ENCODE data around the gene WWOX.

Gene WWOX

GRCh38 chr16:78570399-78571141 is 471.1 kb downstream of the WWOX start:
- no peak overlapping the region for H3K4me3 Mint-ChIP-seq
- DNase-seq, result no peak
- H3K27me3 Mint-ChIP-seq, result no peaks in the 10 kb centered on the region

GRCh38 chr16:78571434-78571833 is 472.0 kb downstream of the WWOX start:
- no peak overlapping the region for H3K27ac Mint-ChIP-seq
- no peaks in the 10 kb centered on the region for H3K9me3 Mint-ChIP-seq
- DNase-seq, result no peak
- H3K4me1 Mint-ChIP-seq (ENCODE audit: low read depth), result peaks cover 17% of the 10 kb centered on the region
- H3K36me3 Mint-ChIP-seq (ENCODE audit: low read depth), result no peaks in the 10 kb centered on the region
- no peaks in the 10 kb centered on the region for H3K27me3 Mint-ChIP-seq
- H3K4me3 Mint-ChIP-seq, result no peak overlapping the region

More at GRCh38 chr16:78570399-78571141, 471.1 kb downstream of the WWOX start:
- no peaks in the 10 kb centered on the region for H3K36me3 Mint-ChIP-seq (ENCODE audit: low read depth)
- no peak overlapping the region for H3K27ac Mint-ChIP-seq
- H3K9me3 Mint-ChIP-seq, result no peaks in the 10 kb centered on the region
- peaks cover 19% of the 10 kb centered on the region for H3K4me1 Mint-ChIP-seq (ENCODE audit: low read depth)

GRCh38 chr16:78571898-78572358 is 472.5 kb downstream of the WWOX start:
- Mint-ChIP-seq H3K9me3 (no peaks in the 10 kb centered on the region), H3K27me3 (no peaks in the 10 kb centered on the region), H3K4me3 (no peak overlapping the region), H3K36me3 (ENCODE audit: low read depth) (no peaks in the 10 kb centered on the region), H3K4me1 (ENCODE audit: low read depth) (peaks cover 16% of the 10 kb centered on the region), H3K27ac (no peak overlapping the region)
- DNase-seq, result no peak

DNA sequence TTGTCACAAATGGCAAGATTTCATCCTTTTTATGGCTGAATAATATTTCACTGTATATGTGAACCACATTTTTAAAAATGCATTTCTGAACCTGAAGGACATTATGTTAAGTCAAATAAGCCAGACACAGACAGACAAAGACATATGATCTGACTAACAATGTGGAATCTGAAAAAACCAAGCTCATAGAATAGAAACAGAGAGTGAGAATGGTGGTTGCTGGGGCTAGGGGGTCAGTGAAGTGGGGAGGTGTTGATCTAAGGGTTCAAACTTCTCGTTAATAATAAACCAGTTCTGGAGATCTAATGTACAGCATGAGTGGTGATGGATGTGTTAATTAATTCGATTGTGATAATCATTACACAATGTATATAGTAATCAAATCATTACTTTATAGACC is 475.1 kb downstream of the WWOX start:
- Mint-ChIP-seq H3K4me3 (no peak overlapping the region), H3K9me3 (no peaks in the 10 kb centered on the region), H3K36me3 (ENCODE audit: low read depth) (no peaks in the 10 kb centered on the region), H3K27me3 (no peaks in the 10 kb centered on the region), H3K27ac (no peak overlapping the region), H3K4me1 (ENCODE audit: low read depth) (peaks cover 22% of the 10 kb centered on the region)
- DNase-seq, result no peak

DNA sequence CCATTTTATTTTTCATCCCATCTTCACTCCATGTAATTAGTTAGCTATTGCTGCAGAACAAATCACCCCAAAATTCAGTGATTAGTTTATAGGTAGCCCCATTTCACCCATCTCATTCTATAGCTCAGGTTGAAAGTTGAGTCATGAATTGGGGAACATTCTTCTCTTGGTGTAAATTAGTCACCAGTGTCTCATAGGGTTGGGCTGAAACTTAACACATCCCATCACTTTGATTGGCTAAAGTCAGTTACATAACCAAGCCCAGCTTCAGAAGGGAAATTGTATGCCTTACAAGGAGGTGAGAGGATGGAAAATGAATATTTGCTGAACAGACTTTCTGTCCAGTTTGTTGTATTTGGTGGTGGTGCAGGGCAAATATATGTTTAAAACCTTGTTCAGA is 477.5 kb downstream of the WWOX start:
- Mint-ChIP-seq H3K27ac (no peak overlapping the region), H3K4me3 (no peak overlapping the region), H3K9me3 (no peaks in the 10 kb centered on the region), H3K27me3 (no peaks in the 10 kb centered on the region), H3K4me1 (ENCODE audit: low read depth) (peaks cover 14% of the 10 kb centered on the region), H3K36me3 (ENCODE audit: low read depth) (no peaks in the 10 kb centered on the region)
- no peak for DNase-seq

GRCh38 chr16:78577630-78578029 is 478.2 kb downstream of the WWOX start:
- Mint-ChIP-seq H3K36me3 (ENCODE audit: low read depth) (no peaks in the 10 kb centered on the region), H3K4me3 (no peak overlapping the region), H3K4me1 (ENCODE audit: low read depth) (peaks cover 14% of the 10 kb centered on the region), H3K27me3 (no peaks in the 10 kb centered on the region), H3K9me3 (no peaks in the 10 kb centered on the region), H3K27ac (no peak overlapping the region)
- no peak for DNase-seq

DNA sequence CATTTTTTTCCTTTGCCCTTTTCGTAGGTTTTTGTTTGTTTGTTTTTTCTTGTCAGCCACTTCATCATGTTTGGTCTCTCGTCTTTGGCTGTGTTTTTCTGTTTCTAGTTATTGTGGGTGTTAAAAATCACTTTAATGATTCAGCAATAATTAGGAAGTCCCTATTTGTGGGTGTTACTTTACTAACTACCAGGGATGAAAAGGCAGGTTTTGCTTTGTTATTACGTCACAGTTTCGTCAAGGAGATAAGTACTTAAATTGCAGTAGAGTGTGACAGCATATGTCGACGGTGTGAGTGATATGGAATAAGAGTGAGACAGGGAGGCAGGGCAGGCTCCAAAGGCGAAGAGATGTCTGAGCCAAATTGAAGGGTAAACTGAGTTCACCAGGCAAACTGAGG is 479.6 kb downstream of the WWOX start:
- no peak overlapping the region for H3K27ac Mint-ChIP-seq
- no peaks in the 10 kb centered on the region for H3K36me3 Mint-ChIP-seq (ENCODE audit: low read depth)
- no peak for DNase-seq
- no peaks in the 10 kb centered on the region for H3K27me3 Mint-ChIP-seq
- peaks cover 14% of the 10 kb centered on the region for H3K4me1 Mint-ChIP-seq (ENCODE audit: low read depth)
- no peaks in the 10 kb centered on the region for H3K9me3 Mint-ChIP-seq
- H3K4me3 Mint-ChIP-seq, result no peak overlapping the region

- Mint-ChIP-seq H3K4me1 (ENCODE audit: low read depth) (no peaks in the 10 kb centered on the region), H3K9me3 (no peaks in the 10 kb centered on the region), H3K4me3 (no peak overlapping the region), H3K36me3 (ENCODE audit: low read depth) (no peaks in the 10 kb centered on the region), H3K27me3 (no peaks in the 10 kb centered on the region), H3K27ac (no peak overlapping the region)
- no peak for DNase-seq
Observed at GRCh38 chr16:78583441-78583840, 484.0 kb downstream of the WWOX start.

GRCh38 chr16:78584213-78584860 is 484.9 kb downstream of the WWOX start:
- Mint-ChIP-seq H3K9me3 (no peaks in the 10 kb centered on the region), H3K27ac (no peak overlapping the region), H3K4me3 (no peak overlapping the region), H3K4me1 (ENCODE audit: low read depth) (no peaks in the 10 kb centered on the region), H3K36me3 (ENCODE audit: low read depth) (no peaks in the 10 kb centered on the region), H3K27me3 (no peaks in the 10 kb centered on the region)
- no peak for DNase-seq

DNA sequence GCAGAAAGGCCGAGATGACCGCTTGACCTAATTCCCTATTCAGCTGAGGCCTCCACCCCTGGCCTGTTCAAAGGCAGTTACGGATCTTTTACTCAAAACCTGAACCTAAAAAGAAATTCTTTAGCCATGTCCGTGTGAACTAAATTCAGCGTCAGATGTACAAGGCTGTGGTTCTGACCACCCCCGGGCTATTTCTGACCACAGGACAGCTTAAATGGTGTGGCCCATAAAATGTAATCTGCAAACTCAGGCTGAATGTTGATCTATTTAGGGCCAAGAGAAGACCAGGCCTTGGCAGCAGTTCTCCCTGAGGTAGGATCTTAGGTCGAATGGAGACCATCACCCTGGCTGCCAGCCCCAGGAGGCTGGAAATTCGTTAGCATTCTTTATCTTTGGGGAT is 485.5 kb downstream of the WWOX start:
- DNase-seq, result no peak
- Mint-ChIP-seq H3K9me3 (no peaks in the 10 kb centered on the region), H3K27ac (no peak overlapping the region), H3K4me1 (ENCODE audit: low read depth) (no peaks in the 10 kb centered on the region), H3K36me3 (ENCODE audit: low read depth) (no peaks in the 10 kb centered on the region), H3K27me3 (no peaks in the 10 kb centered on the region), H3K4me3 (no peak overlapping the region)

DNA sequence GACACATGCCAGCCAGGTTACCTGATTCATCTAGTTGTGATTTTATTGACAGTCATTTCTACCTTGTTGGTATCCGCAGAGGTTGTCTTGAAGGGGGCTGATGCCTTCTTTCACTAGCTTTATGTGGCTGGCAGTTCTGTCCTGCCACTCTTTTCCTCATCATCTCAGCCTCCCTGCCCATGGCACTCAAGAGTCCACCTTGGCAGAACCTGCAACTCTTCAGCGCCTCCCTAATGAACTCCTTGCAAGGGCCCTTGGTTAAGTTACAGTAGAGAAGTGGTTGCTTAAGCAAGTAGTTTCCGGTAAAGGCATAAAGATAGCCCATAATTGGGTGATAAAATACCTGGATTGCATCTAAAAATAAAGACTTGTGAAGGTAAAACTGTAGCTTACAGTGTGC is 489.9 kb downstream of the WWOX start:
- H3K4me3 Mint-ChIP-seq, result no peak overlapping the region
- H3K4me1 Mint-ChIP-seq (ENCODE audit: low read depth), result no peaks in the 10 kb centered on the region
- no peaks in the 10 kb centered on the region for H3K36me3 Mint-ChIP-seq (ENCODE audit: low read depth)
- H3K27ac Mint-ChIP-seq, result no peak overlapping the region
- DNase-seq, result no peak
- no peaks in the 10 kb centered on the region for H3K9me3 Mint-ChIP-seq
- no peaks in the 10 kb centered on the region for H3K27me3 Mint-ChIP-seq

DNA sequence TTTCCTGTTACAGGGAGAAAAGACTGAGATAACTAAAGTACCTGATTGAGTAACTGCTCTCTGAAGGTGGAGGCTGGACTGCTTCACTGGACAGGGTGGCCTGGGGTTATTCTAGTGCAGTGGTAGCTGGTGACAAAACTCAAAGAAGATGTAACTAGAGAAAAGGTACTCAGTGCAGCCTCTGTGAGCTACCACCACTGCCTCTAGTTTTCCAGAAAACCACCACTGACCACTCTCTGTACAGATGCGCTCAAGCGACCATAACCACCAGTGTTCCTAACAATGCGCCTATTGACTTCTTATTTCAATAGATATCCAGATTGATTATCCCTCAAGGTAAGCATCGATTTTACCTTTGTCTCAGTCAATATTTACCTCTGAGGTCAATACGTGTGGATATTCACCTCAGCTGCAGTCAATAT is 492.2 kb downstream of the WWOX start:
- Mint-ChIP-seq H3K4me1 (ENCODE audit: low read depth) (no peaks in the 10 kb centered on the region), H3K4me3 (no peak overlapping the region), H3K36me3 (ENCODE audit: low read depth) (no peaks in the 10 kb centered on the region), H3K27me3 (no peaks in the 10 kb centered on the region), H3K9me3 (no peaks in the 10 kb centered on the region), H3K27ac (no peak overlapping the region)
- DNase-seq, result no peak

- no peaks in the 10 kb centered on the region for H3K27me3 Mint-ChIP-seq
- H3K4me1 Mint-ChIP-seq (ENCODE audit: low read depth), result no peaks in the 10 kb centered on the region
- no peak for DNase-seq
- no peak overlapping the region for H3K27ac Mint-ChIP-seq
- no peaks in the 10 kb centered on the region for H3K36me3 Mint-ChIP-seq (ENCODE audit: low read depth)
- no peaks in the 10 kb centered on the region for H3K9me3 Mint-ChIP-seq
- no peak overlapping the region for H3K4me3 Mint-ChIP-seq
Observed at GRCh38 chr16:78592111-78592510, 492.7 kb downstream of the WWOX start.

GRCh38 chr16:78593352-78593751 is 493.9 kb downstream of the WWOX start:
- Mint-ChIP-seq H3K27me3 (no peaks in the 10 kb centered on the region), H3K36me3 (ENCODE audit: low read depth) (no peaks in the 10 kb centered on the region), H3K4me1 (ENCODE audit: low read depth) (no peaks in the 10 kb centered on the region), H3K4me3 (no peak overlapping the region), H3K9me3 (no peaks in the 10 kb centered on the region), H3K27ac (no peak overlapping the region)
- DNase-seq, result no peak

- Mint-ChIP-seq H3K9me3 (no peaks in the 10 kb centered on the region), H3K4me1 (ENCODE audit: low read depth) (no peaks in the 10 kb centered on the region), H3K36me3 (ENCODE audit: low read depth) (no peaks in the 10 kb centered on the region), H3K27me3 (no peaks in the 10 kb centered on the region), H3K27ac (no peak overlapping the region), H3K4me3 (no peak overlapping the region)
- DNase-seq, result no peak
Observed at GRCh38 chr16:78594191-78594590, 494.7 kb downstream of the WWOX start.
